HG02610 (cell line): Measurements from ENCODE around the gene RUFY3.
"Not testable (repeated sequence)": the region's sequence is repeated elsewhere in the genome, so short reads cannot be mapped to it uniquely, and the experiment has no call there.

ENCODE experiments used
- ATAC-seq: cut with Tn5 transposase; IDR thresholded peaks from one replicate; pipeline ENCODE4 v1.9.1; 2021; ENCODE audit warnings: mild to moderate bottlenecking, moderate library complexity; ENCODE audit not compliant: unreplicated experiment

The RUFY3 gene

GRCh38 chr4:70721747-70722146 is at the start of gene RUFY3:
Gene RUFY3, plus strand, starts transcription at chr4:70721964. Its CDS starts 610 bp downstream, at chr4:70722574.
- ATAC-seq, result no peak

- ATAC-seq, result no peak
These were observed 47.6 kb upstream of the RUFY3 start for GRCh38 chr4:70674191-70674590.

GRCh38 chr4:70674731-70675130 is 47.0 kb upstream of the RUFY3 start:
- no peak for ATAC-seq

- ATAC-seq, result no peak
These were observed 45.1 kb upstream of the RUFY3 start for GRCh38 chr4:70676554-70677090.

GRCh38 chr4:70678383-70678999 is 43.3 kb upstream of the RUFY3 start:
- ATAC-seq, result peak; percentile 75

- no peak for ATAC-seq
These were observed 40.8 kb upstream of the RUFY3 start for GRCh38 chr4:70680934-70681333.

GRCh38 chr4:70681704-70682103 is 40.1 kb upstream of the RUFY3 start:
- no peak for ATAC-seq

GRCh38 chr4:70682142-70682541 is 39.6 kb upstream of the RUFY3 start:
- ATAC-seq, result not testable (repeated sequence)

- ATAC-seq, result no peak
These were observed 34.4 kb upstream of the RUFY3 start for GRCh38 chr4:70687392-70687791.

GRCh38 chr4:70687821-70688794 is 33.7 kb upstream of the RUFY3 start, which contains the start of gene UTP3:
Gene UTP3, plus strand, starts transcription at chr4:70688532. Its CDS starts 146 bp downstream, at chr4:70688678.
- ATAC-seq, result peak; percentile 92

- peak; percentile 0 for ATAC-seq
These were observed 33.0 kb upstream of the RUFY3 start for GRCh38 chr4:70688795-70689231.

GRCh38 chr4:70691661-70692060 is 30.1 kb upstream of the RUFY3 start:
- ATAC-seq, result no peak

GRCh38 chr4:70694633-70695032 is 27.1 kb upstream of the RUFY3 start:
- not testable (repeated sequence) for ATAC-seq

GRCh38 chr4:70698435-70698834 is 23.3 kb upstream of the RUFY3 start:
- ATAC-seq, result not testable (repeated sequence)

- no peak for ATAC-seq
These were observed 21.1 kb upstream of the RUFY3 start for GRCh38 chr4:70700712-70701111.

GRCh38 chr4:70701271-70701670 is 20.5 kb upstream of the RUFY3 start:
- ATAC-seq, result no peak

GRCh38 chr4:70702592-70702991 is 19.2 kb upstream of the RUFY3 start:
- not testable (repeated sequence) for ATAC-seq

- ATAC-seq, result no peak
These were observed 18.0 kb upstream of the RUFY3 start for GRCh38 chr4:70703619-70704214.

- peak; percentile 62 for ATAC-seq
These were observed 17.4 kb upstream of the RUFY3 start for GRCh38 chr4:70704215-70704930.

- ATAC-seq, result no peak
These were observed 16.9 kb upstream of the RUFY3 start for GRCh38 chr4:70704931-70705182.
